B cell (primary cell): ENCODE results near the gene CD40. TPM values are rescaled to one million over a fixed set of nuclear protein-coding genes. Genes with fewer than 3 reads are reported as not detected.
A peak's percentile ranks its signal among the peaks of the same experiment; 100 is the strongest.

Source experiments
- ATAC-seq: fragments of 200-7000 bp; cut with Tn5 transposase; one replicate; pipeline ENCODE4 v1.10.0; 2021; ENCODE audit warnings: low read depth, mild to moderate bottlenecking, moderate number of reproducible peaks, moderate library complexity
- CTCF ChIA-PET: fragments of 350-600 bp; sonication (Branson Sonifier 250); formaldehyde crosslinking; loops from one replicate; lab custom pipeline; 2021; ENCODE audit warnings: antibody characterized with exemption, inconsistent platforms; lab: Charles Lee
- POLR2A ChIA-PET: fragments of 350-600 bp; sonication (Branson Sonifier 250); formaldehyde crosslinking; loops from one replicate; lab custom pipeline; 2021; ENCODE audit warnings: antibody characterized with exemption; lab: Charles Lee
- DNase-seq: peaks from one replicate; pipeline ENCODE4 v3.0.0; 2013
- H2AFZ ChIP-seq: 2 replicates; pipeline ENCODE4 v1.6.1; 2012; ENCODE audit warnings: mild to moderate bottlenecking, low read depth, low read length; ENCODE audit not compliant: insufficient read depth, poor library complexity, severe bottlenecking
- H3K27ac ChIP-seq, 2 donors: 1 replicate in 1 of 2; 2 replicates in 1 of 2; pipeline ENCODE4 v1.5.1; 2012 to 2013; ENCODE audit warnings: low read length in 2 of 2, mild to moderate bottlenecking in 2 of 2, moderate library complexity in 1 of 2
- H3K27me3 ChIP-seq, 4 experiments: fragments of 200-600 bp in 1 of 4; sonication (generic) in 1 of 4; replicated peaks in 1 of 4; 1 replicate in 2 of 4; 2 replicates in 2 of 4; pipeline versions ENCODE4 v1.6.1 to v1.7.0; 2013 to 2016; ENCODE audit warnings: low read length in 3 of 4, mild to moderate bottlenecking in 2 of 4, mixed read lengths in 1 of 4, moderate library complexity in 1 of 4; ENCODE audit not compliant: insufficient read depth in 4 of 4, control insufficient read depth in 3 of 4; ENCODE audit errors: control extremely low read depth in 1 of 4
- H3K36me3 ChIP-seq, 2 experiments: replicated peaks in 1 of 2; 1 replicate in 1 of 2; 2 replicates in 1 of 2; pipeline versions ENCODE4 v1.6.1 to v1.7.1; 2013; ENCODE audit warnings: low read length in 1 of 2; ENCODE audit not compliant: insufficient read depth in 2 of 2, control insufficient read depth in 1 of 2; ENCODE audit errors: control extremely low read depth in 1 of 2, extremely low read depth in 1 of 2
- H3K4me1 ChIP-seq, 2 donors: fragments of 200-600 bp in 1 of 2; sonication (generic) in 1 of 2; 1 replicate in 1 of 2; 2 replicates in 1 of 2; pipeline versions ENCODE4 v1.5.1 to v1.6.1; 2013 to 2017; ENCODE audit warnings: low read length in 2 of 2; ENCODE audit not compliant: control insufficient read depth in 2 of 2, insufficient read depth in 2 of 2
- H3K4me2 ChIP-seq: replicated peaks from 2 replicates; pipeline ENCODE3; 2012; ENCODE audit warnings: mild to moderate bottlenecking, low read depth, low read length; ENCODE audit not compliant: poor library complexity, severe bottlenecking
- H3K4me3 ChIP-seq, 5 experiments: fragments of 200-600 bp in 1 of 5; sonication (generic) in 1 of 5; 1 replicate in 3 of 5; 2 replicates in 2 of 5; pipeline versions ENCODE4 v1.5.1 to v1.7.0; 2011 to 2016; ENCODE audit warnings: low read length in 4 of 5, mild to moderate bottlenecking in 4 of 5, low read depth in 2 of 5, control low read depth in 1 of 5, moderate library complexity in 1 of 5; ENCODE audit not compliant: insufficient read depth in 1 of 5; ENCODE audit errors: control extremely low read depth in 1 of 5, extremely low read depth in 1 of 5
- H3K79me2 ChIP-seq: fragments of 200-600 bp; sonication (generic); one replicate; pipeline ENCODE4 v1.6.0; 2016; ENCODE audit warnings: low read length; ENCODE audit not compliant: control insufficient read depth, insufficient read depth
- H3K9ac ChIP-seq: fragments of 200-600 bp; sonication (generic); 2 replicates; pipeline ENCODE4 v1.6.1; 2017; ENCODE audit warnings: mild to moderate bottlenecking, low read length, moderate library complexity
- H3K9me3 ChIP-seq, 3 donors: one replicate each; pipeline versions ENCODE4 v1.6.1 to v1.7.1; 2013; ENCODE audit warnings: low read length in 2 of 3; ENCODE audit not compliant: control insufficient read depth in 2 of 3, insufficient read depth in 1 of 3; ENCODE audit errors: control extremely low read depth in 1 of 3
- H4K20me1 ChIP-seq: 2 replicates; pipeline ENCODE4 v1.6.0; 2012; ENCODE audit warnings: mild to moderate bottlenecking, low read length; ENCODE audit not compliant: insufficient read depth, control insufficient read depth, poor library complexity, severe bottlenecking
- H3K27ac Mint-ChIP-seq: one replicate; pipeline ENCODE4 v1.8.0; 2021; ENCODE audit warnings: mixed read lengths
- H3K27me3 Mint-ChIP-seq: one replicate; pipeline ENCODE4 v1.8.0; 2021; ENCODE audit warnings: mixed read lengths
- H3K4me1 Mint-ChIP-seq: one replicate; pipeline ENCODE4 v1.8.0; 2021; ENCODE audit warnings: mixed read lengths
- H3K4me3 Mint-ChIP-seq: one replicate; pipeline ENCODE4 v1.8.0; 2021; ENCODE audit warnings: mixed read lengths
- H3K9me3 Mint-ChIP-seq: one replicate; pipeline ENCODE4 v1.8.0; 2022; ENCODE audit warnings: mixed read lengths; ENCODE audit not compliant: insufficient read depth
- EZH2 ChIP-seq: IDR thresholded peaks from 2 replicates; pipeline ENCODE4 v1.6.1; 2012; ENCODE audit warnings: borderline replicate concordance, low read depth, mild to moderate bottlenecking, moderate library complexity, low read length; ENCODE audit not compliant: insufficient read depth, poor library complexity, severe bottlenecking
- WGBS: methylation state at CpG from one replicate; pipeline ENCODE4 v1.1.5; 2013; ENCODE audit warnings: missing lambda C conversion rate; ENCODE audit not compliant: insufficient coverage; 5-methylcytosine and 5-hydroxymethylcytosine counted together
- intact Hi-C: fragments of 100-400 bp; cut with micrococcal nuclease; formaldehyde crosslinking; loops from one replicate; pipeline ENCODE4 v1.10.0; 2022
- polyA plus RNA-seq: library from polyadenylated mRNA; depleted of rRNA; stranded (reverse); fragments of >200 nt; gene quantifications from 2 replicates; pipeline ENCODE4 v1.2.3, GENCODE V29; 2012
- total RNA-seq, 2 donors: library from RNA; stranded (reverse); fragments of 120-200 nt in 1 of 2; gene quantifications; 1 replicate in 1 of 2; 2 replicates in 1 of 2; pipeline versions ENCODE4 v1.2.3 to v1.2.4, GENCODE V29; 2013 to 2022
- TF ChIP-seq, protein P1 (sequence below): fragments of 200-600 bp; IDR thresholded peaks from one replicate; pipeline ENCODE4 v1.8.0; 2022; ENCODE audit warnings: antibody characterized with exemption, mild to moderate bottlenecking

The CD40 gene
- total and polyA plus RNA-seq, 2 donors (not counting 1 experiment from before 2014, with no cell fraction given), result 210 to 215 TPM

DNA sequence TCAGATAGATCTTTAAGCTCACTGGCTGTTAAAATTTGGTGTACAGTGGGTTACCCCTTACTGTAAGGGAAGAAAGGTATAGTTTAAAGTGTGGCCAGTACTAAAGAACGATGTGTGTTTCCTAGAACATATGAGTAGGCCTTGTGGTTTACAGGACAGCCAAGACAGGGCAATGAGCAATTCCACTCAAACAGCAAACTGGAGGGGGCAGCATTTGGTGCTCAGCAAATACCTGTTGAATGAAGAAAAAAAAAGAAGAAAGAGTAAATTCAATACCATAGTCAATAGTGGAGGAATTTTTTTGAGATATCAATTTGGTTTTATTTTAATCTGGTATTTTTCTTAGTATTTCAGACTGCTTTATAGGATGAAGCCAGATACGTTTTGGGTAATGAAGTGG lies 24.6 kb upstream of the CD40 start:
- no peak for TF ChIP-seq EZH2
- TF ChIP-seq, protein P1, sequence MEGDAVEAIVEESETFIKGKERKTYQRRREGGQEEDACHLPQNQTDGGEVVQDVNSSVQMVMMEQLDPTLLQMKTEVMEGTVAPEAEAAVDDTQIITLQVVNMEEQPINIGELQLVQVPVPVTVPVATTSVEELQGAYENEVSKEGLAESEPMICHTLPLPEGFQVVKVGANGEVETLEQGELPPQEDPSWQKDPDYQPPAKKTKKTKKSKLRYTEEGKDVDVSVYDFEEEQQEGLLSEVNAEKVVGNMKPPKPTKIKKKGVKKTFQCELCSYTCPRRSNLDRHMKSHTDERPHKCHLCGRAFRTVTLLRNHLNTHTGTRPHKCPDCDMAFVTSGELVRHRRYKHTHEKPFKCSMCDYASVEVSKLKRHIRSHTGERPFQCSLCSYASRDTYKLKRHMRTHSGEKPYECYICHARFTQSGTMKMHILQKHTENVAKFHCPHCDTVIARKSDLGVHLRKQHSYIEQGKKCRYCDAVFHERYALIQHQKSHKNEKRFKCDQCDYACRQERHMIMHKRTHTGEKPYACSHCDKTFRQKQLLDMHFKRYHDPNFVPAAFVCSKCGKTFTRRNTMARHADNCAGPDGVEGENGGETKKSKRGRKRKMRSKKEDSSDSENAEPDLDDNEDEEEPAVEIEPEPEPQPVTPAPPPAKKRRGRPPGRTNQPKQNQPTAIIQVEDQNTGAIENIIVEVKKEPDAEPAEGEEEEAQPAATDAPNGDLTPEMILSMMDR, result no peak
- no peak overlapping the region for H3K4me3 ChIP-seq
- no peak overlapping the region for H3K9ac ChIP-seq
- ATAC-seq (no peak), DNase-seq (no peak)
- no peaks in the 10 kb centered on the region for H3K36me3 ChIP-seq
- no peak overlapping the region for H3K4me3 Mint-ChIP-seq
- no peaks in the 10 kb centered on the region for H3K27me3 ChIP-seq
- no peak overlapping the region for H2AFZ ChIP-seq
- H3K79me2 ChIP-seq, result peaks cover 9% of the 10 kb centered on the region
- POLR2A ChIA-PET, result no interaction called here
- no peak overlapping the region for H3K4me2 ChIP-seq
- H3K27ac Mint-ChIP-seq, result no peak overlapping the region
- peaks cover 10% of the 10 kb centered on the region for H4K20me1 ChIP-seq
- peaks cover 13% of the 10 kb centered on the region for H3K4me1 Mint-ChIP-seq
- 60% methylated on average over 2 of the region's 2 CpGs for WGBS
- H3K27me3 Mint-ChIP-seq, result no peaks in the 10 kb centered on the region
- H3K4me1 ChIP-seq, result peaks cover 8 to 12% of the 10 kb centered on the region in 2 donors
- intact Hi-C loops, result no loop called here
- H3K9me3 Mint-ChIP-seq, result no peaks in the 10 kb centered on the region
- H3K9me3 ChIP-seq, result peaks cover 0 to 3% (median 0%) of the 10 kb centered on the region in 3 donors
- CTCF ChIA-PET, result no interaction called here
- H3K27ac ChIP-seq, result no peak overlapping the region

DNA sequence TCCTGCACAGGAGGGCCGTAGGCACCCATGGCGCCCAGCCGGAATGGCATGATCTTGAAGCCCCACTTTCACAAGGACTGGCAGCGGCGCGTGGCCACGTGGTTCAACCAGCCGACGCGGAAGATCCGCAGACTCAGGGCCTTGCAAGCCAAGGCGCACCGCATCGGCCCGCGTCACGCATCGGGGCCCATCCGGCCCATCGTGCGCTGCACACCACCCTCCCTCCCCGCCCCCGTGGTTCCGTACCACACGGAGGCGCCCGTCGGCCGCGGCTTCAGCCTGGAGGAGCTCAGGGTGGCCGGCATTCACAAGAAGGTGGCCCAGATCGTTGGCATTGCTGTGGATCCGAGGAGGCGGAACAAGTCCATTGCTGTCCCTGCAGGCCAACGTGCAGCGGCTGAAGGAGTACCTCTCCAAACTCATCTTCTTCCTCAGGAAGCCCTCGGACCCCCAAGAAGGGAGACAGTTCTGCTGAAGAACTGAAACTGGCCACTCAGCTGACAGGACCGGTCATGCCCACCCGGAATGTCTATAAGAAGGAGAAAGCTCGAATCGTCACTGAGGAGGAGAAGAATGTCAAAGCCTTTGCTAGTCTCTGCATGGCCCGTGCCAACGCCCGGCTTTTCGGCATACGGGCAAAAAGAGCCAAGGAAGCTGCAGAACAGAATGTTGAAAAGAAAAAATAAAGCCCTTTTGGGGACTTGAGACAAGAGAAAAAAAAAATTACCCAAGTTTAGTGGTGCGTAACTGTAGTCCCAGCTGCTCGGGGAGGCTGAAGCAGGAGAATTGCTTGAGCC lies 18.4 kb upstream of the CD40 start:
- H3K9me3 Mint-ChIP-seq, result no peaks in the 10 kb centered on the region
- H3K27ac Mint-ChIP-seq, result peak overlapping the region; percentile 56
- intact Hi-C loops, result loop anchor here (1.0 to 2.0 kb wide), 5 partner anchors 9 to 75 kb away; partner anchors contain the start of gene CD40
- WGBS, result 27% methylated on average over 47 of the region's 48 CpGs
- Histone ChIP-seq H2AFZ (peak overlapping the region; percentile 72), H3K4me2 (peak overlapping the region; percentile 77), H4K20me1 (no peaks in the 10 kb centered on the region), H3K4me1 (peaks cover 8 to 12% of the 10 kb centered on the region in 2 donors), H3K36me3 (no peaks in the 10 kb centered on the region), H3K4me3 (peak overlapping the region in 4 of 5 experiments; percentile 14 to 49 (median 32)), H3K9me3 (no peaks in the 10 kb centered on the region), H3K27ac (no peak overlapping the region), H3K27me3 (no peaks in the 10 kb centered on the region), H3K79me2 (peaks cover 4% of the 10 kb centered on the region), H3K9ac (peak overlapping the region; percentile 46)
- no peak for TF ChIP-seq EZH2
- TF ChIP-seq, protein P1, result peak; percentile 45
- H3K27me3 Mint-ChIP-seq, result peaks cover 4% of the 10 kb centered on the region
- ChIA-PET CTCF (interaction anchor here (0.6 to 6.1 kb wide), 20 partner anchors 8 to 635 kb away, joined by 3 to 65 read pairs (median 4); partner anchors contain the start of gene ELMO2), POLR2A (interaction anchor here (1.0 to 1.2 kb wide), 2 partner anchors 30 to 33 kb away, joined by 3 to 6 read pairs; no protein-coding TSS in a partner anchor)
- H3K4me3 Mint-ChIP-seq, result peak overlapping the region; percentile 79
- ATAC-seq (peak; percentile 99), DNase-seq (peak; percentile 86)
- H3K4me1 Mint-ChIP-seq, result peaks cover 15% of the 10 kb centered on the region
